Neuron (in vitro differentiated cells): ENCODE results near the gene SENP5.
A peak's percentile ranks its signal among the peaks of the same experiment; 100 is the strongest.
"Not testable (repeated sequence)": the region's sequence is repeated elsewhere in the genome, so short reads cannot be mapped to it uniquely, and the experiment has no call there.

Source experiments
- H2AFZ ChIP-seq: one replicate; pipeline ENCODE4 v1.6.1; 2013; ENCODE audit warnings: low read depth, mild to moderate bottlenecking, inconsistent platforms, low read length, moderate library complexity
- H3K27me3 ChIP-seq: one replicate; pipeline ENCODE4 v1.6.1; 2013; ENCODE audit warnings: low read length; ENCODE audit not compliant: insufficient read depth
- H3K36me3 ChIP-seq: one replicate; pipeline ENCODE4 v1.6.1; 2013; ENCODE audit warnings: low read length; ENCODE audit not compliant: insufficient read depth
- H3K4me1 ChIP-seq: one replicate; pipeline ENCODE4 v1.6.1; 2013; ENCODE audit warnings: low read length; ENCODE audit not compliant: insufficient read depth
- H3K4me3 ChIP-seq: 2 replicates; pipeline ENCODE4 v1.5.1; 2013; ENCODE audit warnings: mild to moderate bottlenecking, low read length, moderate library complexity
- H3K9me3 ChIP-seq: one replicate; pipeline ENCODE4 v1.6.1; 2013; ENCODE audit warnings: low read length

Gene SENP5

DNA sequence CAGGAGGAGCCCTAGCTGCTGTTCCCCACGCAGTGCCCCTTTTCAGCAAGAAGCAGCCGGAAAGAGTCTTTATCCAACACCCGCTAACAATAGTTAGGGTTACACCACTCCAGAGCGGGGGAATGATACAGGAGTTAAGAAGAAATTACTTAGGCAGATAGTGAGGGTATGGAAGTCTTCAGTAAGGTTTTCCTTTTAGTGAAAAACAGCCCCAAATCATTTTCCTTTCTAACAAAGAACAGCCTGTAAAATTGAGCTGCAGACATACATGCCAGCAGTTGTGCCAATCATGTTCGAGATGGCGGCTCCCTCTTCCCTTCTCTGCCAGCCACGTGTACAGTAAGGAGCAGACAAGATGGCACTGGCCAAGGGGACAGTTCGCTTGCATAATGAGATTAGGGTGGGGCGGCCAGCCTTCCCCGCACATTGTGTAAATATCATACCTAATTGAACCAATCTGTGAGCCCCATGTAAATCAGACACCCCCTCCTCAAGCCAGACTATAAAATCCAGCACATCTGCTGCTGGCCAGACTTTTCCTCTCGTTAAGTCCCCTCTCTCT is 18.5 kb upstream of the SENP5 start:
- no peaks in the 10 kb centered on the region for H3K27me3 ChIP-seq
- H3K4me3 ChIP-seq = no peak overlapping the region
- no peaks in the 10 kb centered on the region for H3K4me1 ChIP-seq
- no peaks in the 10 kb centered on the region for H3K36me3 ChIP-seq
- H3K9me3 ChIP-seq = no peaks in the 10 kb centered on the region
- H2AFZ ChIP-seq = no peak overlapping the region

DNA sequence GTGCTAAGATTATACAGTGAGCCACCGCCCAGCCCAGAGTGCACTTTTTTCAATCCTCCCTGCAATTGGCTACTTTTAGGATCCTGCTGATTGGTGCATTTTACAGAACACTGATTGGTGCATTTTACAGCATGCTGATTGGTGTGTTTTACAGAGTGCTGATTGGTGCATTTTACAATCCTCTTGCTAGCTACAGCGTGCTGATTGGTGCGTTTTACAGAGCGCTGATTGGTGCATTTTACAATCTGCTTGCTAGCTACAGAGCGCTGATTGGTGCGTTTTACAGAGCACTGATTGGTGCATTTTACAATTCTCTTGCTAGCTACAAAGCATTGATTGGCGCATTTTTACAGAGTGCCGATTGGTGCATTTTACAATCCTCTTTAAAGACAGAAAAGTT is 4.7 kb upstream of the SENP5 start:
- H3K36me3 ChIP-seq, H3K9me3 ChIP-seq, H3K4me1 ChIP-seq, H3K27me3 ChIP-seq, H3K4me3 ChIP-seq, H2AFZ ChIP-seq: not testable (repeated sequence)

DNA sequence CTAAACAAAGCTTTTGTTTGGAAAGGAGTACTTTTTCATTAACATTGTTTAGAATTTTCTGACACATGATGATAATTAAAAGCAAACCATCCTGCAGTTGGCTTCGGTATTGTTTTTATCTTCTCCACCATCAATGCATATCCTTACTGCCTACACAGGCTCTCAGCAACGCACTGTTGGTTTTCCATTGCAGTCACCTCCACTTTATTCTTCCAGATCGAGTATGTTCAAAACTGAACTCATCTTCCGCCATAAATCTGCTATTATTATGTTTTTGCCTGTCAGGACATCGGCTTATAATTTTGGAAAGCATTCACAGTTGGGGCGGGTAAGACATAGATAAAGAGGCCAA is 589 bp upstream of the SENP5 start:
- Histone ChIP-seq H3K27me3 (no peaks in the 10 kb centered on the region), H3K9me3 (no peaks in the 10 kb centered on the region), H3K4me3 (peak overlapping the region; percentile 79), H3K36me3 (peaks cover 4% of the 10 kb centered on the region), H2AFZ (peak overlapping the region; percentile 56), H3K4me1 (peaks cover 16% of the 10 kb centered on the region)

DNA sequence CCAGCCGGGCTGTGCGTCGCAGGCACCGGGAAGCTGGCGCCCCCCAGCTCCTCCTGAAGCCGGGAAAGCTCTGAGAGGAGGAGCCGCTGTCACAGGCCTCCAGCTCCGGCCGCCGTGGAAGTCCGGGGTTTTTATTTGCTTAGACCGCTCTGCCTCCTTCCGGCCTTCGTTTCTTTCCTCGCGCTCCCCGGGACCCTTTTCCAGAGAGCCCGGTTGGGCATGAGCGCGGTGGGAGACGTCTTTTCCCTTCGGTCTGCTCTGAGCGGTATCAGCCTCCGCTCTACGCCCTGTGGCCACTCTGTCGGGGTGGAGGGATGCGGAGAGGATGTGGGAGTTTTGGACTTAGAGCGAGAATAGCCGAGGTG is 559 bp downstream of the SENP5 start:
- Histone ChIP-seq H3K4me1 (peaks cover 16% of the 10 kb centered on the region), H3K4me3 (peak overlapping the region; percentile 79), H2AFZ (peak overlapping the region; percentile 51), H3K9me3 (no peaks in the 10 kb centered on the region), H3K27me3 (no peaks in the 10 kb centered on the region), H3K36me3 (peaks cover 4% of the 10 kb centered on the region)

DNA sequence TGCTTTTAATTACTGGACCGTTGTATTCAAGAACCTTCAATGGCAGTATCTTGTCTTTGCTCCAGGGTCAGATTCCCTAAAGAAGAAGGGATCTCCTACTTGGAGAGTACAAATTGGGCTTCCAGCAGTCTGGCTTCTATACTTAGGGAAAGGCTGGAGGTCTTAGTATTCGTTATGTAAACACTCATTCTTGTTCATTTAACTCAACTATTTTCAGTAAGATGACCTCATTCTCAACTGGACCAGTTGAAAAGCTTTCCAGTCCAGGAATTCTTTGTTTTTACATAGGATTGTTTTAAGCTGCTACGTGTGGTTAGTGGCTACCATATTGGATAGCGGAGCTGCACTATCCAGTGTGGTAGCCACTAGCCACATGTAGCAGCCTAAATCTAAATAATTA is 4.6 kb downstream of the SENP5 start:
- Histone ChIP-seq H3K36me3 (peaks cover 7% of the 10 kb centered on the region), H3K9me3 (no peaks in the 10 kb centered on the region), H2AFZ (no peak overlapping the region), H3K4me3 (no peak overlapping the region), H3K4me1 (peaks cover 12% of the 10 kb centered on the region), H3K27me3 (no peaks in the 10 kb centered on the region)

DNA sequence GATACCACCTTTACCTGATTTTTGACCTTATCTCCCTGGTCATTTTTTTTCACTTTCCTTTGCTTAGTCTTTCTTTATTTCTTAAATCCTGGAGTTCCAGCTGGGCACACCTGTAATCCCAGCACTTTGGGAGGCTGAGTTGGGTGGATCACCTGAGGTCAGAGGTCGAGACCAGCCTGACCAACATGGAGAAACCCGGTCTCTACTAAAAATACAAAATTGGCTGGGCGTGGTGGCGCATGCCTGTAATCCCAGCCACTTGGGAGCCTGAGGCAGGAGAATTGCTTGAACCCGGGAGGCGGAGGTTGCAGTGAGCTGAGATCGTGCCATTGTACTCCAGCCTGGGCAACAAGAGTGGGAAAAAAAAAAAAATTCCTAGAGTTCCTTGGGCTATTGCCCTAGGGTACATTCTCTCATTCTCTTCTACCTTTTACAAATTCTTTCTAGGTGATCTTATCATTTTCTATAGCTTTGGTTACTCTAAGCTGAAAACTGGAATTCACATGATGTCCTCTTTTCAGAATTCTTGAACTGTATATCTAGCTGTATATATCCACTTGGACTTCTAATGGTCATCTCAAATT is 6.9 kb downstream of the SENP5 start:
- not testable (repeated sequence) for H3K4me1 ChIP-seq, H3K9me3 ChIP-seq, H3K27me3 ChIP-seq, H3K4me3 ChIP-seq, H2AFZ ChIP-seq, H3K36me3 ChIP-seq

DNA sequence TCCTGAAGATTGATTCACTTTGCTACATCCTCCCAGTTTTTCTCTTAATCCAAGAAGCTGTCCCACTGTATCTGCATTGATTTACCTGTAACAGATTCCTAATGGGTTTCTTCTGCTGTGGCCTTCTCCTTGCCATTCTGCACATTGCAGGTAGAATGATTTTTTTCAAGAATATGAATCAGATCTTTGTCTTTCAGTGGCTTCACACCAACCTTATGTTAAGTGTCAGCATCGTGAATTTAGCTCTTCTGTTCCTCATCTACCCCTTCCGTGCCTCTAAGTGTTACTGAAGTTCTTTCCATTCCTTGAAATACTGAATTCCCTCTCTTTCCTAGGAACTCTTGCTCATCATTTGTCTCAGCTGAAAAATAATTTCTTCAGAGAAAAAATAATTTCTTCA is 7.5 kb downstream of the SENP5 start:
- Histone ChIP-seq H3K4me1 (no peaks in the 10 kb centered on the region), H3K36me3 (peaks cover 4% of the 10 kb centered on the region), H3K27me3 (no peaks in the 10 kb centered on the region), H3K9me3 (no peaks in the 10 kb centered on the region), H2AFZ (no peak overlapping the region), H3K4me3 (no peak overlapping the region)

DNA sequence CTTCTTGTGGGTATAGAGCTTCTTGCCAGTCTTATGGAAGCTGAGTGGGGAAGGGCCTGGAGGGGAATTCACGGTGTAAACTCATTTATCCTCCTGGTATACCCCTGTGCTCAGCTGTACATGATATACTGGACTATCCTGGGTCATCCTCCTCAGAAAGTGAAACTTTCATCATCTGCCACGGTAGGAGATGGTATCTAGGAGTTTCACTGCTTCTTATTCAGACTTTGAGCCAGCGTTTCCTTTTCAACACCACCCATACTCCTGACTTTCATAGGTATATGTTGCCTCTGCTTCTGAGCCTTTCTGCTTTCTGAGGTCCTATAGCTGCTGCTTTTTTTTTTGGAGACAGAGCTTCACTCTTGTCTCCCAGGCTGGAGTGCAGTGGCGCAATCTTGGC is 15.6 kb downstream of the SENP5 start:
- Histone ChIP-seq H3K9me3 (peaks cover 5% of the 10 kb centered on the region), H3K27me3 (no peaks in the 10 kb centered on the region), H2AFZ (no peak overlapping the region), H3K4me3 (no peak overlapping the region), H3K36me3 (peaks cover 19% of the 10 kb centered on the region), H3K4me1 (no peaks in the 10 kb centered on the region)

DNA sequence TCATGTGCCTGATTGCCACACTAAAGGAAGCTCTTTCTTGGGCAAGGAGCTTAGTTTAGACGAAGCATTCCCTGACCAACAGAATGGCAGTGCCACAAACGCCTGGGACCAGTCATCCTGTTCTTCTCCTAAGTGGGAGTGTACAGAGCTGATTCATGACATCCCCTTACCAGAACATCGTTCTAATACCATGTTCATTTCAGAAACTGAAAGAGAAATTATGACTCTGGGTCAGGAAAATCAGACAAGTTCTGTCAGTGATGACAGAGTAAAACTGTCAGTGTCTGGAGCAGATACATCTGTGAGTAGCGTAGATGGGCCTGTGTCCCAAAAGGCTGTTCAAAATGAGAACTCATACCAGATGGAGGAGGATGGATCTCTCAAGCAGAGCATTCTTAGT is 18.4 kb downstream of the SENP5 start:
- Histone ChIP-seq H3K36me3 (peaks cover 21% of the 10 kb centered on the region), H3K9me3 (peaks cover 5% of the 10 kb centered on the region), H3K4me1 (no peaks in the 10 kb centered on the region), H2AFZ (no peak overlapping the region), H3K4me3 (no peak overlapping the region), H3K27me3 (no peaks in the 10 kb centered on the region)

DNA sequence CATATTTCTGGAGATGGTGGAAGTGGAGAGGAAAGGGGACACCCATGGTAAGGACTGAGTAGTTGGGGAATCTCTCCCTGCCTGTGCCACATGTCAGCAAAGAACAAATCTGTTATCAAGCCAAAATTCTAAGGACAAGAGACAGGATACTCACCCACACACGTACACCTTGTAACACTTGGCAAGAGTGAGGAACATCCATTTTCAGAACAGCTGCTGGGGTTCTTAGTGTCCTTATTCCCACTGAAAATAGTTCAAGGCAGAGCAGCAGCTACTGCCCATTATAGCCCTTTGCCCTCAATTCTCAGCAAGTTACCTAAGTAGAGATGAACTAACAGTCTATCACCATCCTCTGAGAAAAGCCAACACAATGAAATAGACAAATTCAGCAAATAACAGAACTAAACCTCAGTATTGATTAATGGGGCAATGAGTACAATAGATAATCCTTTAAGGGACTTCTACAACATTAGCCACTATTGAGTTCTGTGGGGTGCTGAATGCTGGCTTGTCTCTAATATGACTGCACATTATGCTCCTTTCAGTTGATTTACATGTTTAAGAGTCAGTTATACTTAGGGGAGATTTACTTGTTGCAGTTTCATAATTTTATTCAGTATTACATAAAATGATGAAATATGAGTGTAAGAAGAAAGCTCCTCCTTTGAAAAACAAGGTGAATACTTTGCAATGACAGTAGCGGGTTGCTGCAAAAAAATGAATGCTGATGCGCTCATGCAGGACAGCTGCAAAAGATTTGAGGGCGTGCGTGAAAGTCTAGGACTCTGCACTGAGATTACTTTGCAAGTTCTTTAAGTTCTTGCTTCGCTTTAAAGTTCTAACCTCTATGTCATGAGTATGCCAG is 22.4 kb downstream of the SENP5 start:
- Histone ChIP-seq H3K4me3 (no peak overlapping the region), H3K36me3 (peaks cover 22% of the 10 kb centered on the region), H3K27me3 (no peaks in the 10 kb centered on the region), H2AFZ (no peak overlapping the region), H3K9me3 (peaks cover 5% of the 10 kb centered on the region), H3K4me1 (no peaks in the 10 kb centered on the region)

DNA sequence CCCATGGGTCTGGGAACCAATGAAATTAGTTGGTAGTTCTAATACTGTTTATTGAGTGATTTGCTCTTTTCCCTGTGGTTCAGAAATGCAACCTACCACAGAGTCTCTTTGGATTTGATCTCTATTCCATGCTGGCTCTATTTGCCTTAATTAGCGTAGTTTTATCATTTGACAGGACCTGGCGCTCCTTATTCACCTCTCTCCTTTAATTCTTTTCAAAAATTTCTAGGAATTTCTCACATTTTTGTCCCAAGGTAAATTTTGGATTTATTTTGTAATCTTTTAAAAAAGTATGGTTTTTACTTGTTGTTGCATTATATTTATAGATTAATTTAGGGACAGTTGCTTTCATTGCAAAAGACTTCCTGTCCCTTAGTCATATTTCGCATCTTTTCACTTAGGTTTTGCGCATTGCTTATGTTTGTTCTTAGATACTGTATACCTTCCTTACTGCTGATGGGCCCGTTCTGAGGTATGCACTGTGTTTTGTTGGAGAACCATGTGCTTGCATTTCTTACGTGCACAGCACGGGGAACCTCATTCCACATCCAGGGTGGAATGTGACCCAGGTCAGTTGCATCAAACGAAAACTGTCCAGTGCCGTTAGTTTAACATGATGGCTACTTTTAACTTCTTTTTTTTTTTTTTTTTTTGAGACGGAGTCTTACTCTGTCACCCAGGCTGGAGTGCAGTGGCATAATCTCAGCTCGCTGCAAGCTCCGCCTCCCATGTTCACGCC is 27.0 kb downstream of the SENP5 start:
- Histone ChIP-seq H2AFZ (no peak overlapping the region), H3K27me3 (no peaks in the 10 kb centered on the region), H3K4me1 (no peaks in the 10 kb centered on the region), H3K9me3 (no peaks in the 10 kb centered on the region), H3K4me3 (no peak overlapping the region), H3K36me3 (peaks cover 9% of the 10 kb centered on the region)

DNA sequence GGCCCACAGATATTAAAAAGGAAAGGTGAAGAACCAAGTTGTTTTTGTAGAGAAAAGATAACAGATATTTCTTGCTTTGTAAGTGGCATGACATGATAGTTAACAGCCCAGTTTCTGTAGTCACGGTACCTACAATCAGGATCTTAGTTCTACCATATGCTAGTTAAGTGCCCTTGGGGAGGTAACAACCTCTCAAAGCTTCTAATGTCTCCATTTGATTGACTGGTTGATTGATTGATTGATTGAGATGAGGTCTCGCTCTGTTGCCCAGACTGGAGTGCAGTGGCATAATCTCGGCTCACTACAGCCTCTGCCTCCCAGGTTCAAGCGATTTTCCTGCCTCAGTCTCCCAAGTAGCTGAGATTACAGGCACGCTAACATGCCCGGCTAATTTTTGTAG is 28.5 kb downstream of the SENP5 start:
- Histone ChIP-seq H3K36me3 (peaks cover 19% of the 10 kb centered on the region), H3K27me3 (no peaks in the 10 kb centered on the region), H3K4me1 (no peaks in the 10 kb centered on the region), H3K4me3 (no peak overlapping the region), H3K9me3 (no peaks in the 10 kb centered on the region), H2AFZ (no peak overlapping the region)

DNA sequence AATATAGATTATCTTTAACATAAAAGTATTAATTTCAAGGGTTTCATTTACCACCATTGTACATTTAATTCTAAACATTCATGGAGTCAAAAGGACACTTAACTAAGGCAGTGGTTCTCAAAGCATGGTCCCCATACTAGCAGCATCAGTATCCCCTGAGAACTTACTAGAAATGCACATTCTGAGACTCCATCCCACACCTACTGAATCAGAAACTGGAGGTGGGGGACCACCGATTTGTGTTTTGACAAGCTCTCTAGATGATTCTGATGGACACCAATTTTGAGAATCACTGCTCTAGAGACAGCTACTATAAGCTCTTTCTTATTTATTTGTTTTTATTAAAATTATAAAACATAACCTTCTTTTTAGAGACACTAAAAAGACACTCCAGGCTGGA is 34.0 kb downstream of the SENP5 start:
- no peaks in the 10 kb centered on the region for H3K4me1 ChIP-seq
- no peaks in the 10 kb centered on the region for H3K27me3 ChIP-seq
- H3K36me3 ChIP-seq = peaks cover 57% of the 10 kb centered on the region
- no peaks in the 10 kb centered on the region for H3K9me3 ChIP-seq
- H2AFZ ChIP-seq = no peak overlapping the region
- H3K4me3 ChIP-seq = no peak overlapping the region
